Astrocyte (in vitro differentiated cells and primary cell): Measurements from ENCODE around the gene RNF167. TPM values are rescaled to one million over a fixed set of nuclear protein-coding genes. Genes with fewer than 3 reads are reported as not detected.

Experiments used
- DNase-seq: peaks from one replicate; pipeline ENCODE4 v3.0.0-alpha.2; 2010; ENCODE audit warnings: low read depth
- FAIRE-seq: peaks from 2 replicates; lab custom pipeline; 2011; peaks lifted over from hg19 to GRCh38; lab: Jason Lieb, UNC
- H2AFZ ChIP-seq: 2 replicates; pipeline ENCODE4 v1.6.0; 2012; ENCODE audit warnings: low read depth, low read length, inconsistent platforms
- H3K27ac ChIP-seq: 2 replicates; pipeline ENCODE4 v1.5.1; 2011; ENCODE audit warnings: low read depth, low read length, inconsistent platforms
- H3K27me3 ChIP-seq: 2 replicates; pipeline ENCODE4 v1.6.0; 2011; ENCODE audit warnings: low read length, inconsistent platforms; ENCODE audit not compliant: insufficient read depth
- H3K36me3 ChIP-seq: 2 replicates; pipeline ENCODE4 v1.5.1; 2011; ENCODE audit warnings: low read length, inconsistent platforms; ENCODE audit not compliant: insufficient read depth
- H3K4me1 ChIP-seq: 2 replicates; pipeline ENCODE4 v1.5.1; 2011; ENCODE audit warnings: low read length, inconsistent platforms; ENCODE audit not compliant: insufficient read depth
- H3K4me2 ChIP-seq: 2 replicates; pipeline ENCODE4 v1.6.0; 2012; ENCODE audit warnings: low read length, inconsistent platforms
- H3K4me3 ChIP-seq: 2 replicates; pipeline ENCODE4 v1.5.1; 2011; ENCODE audit warnings: low read depth, mild to moderate bottlenecking, low read length, inconsistent platforms; ENCODE audit not compliant: insufficient read depth
- H3K79me2 ChIP-seq: 2 replicates; pipeline ENCODE4 v1.6.0; 2012; ENCODE audit warnings: mild to moderate bottlenecking, low read length, inconsistent platforms; ENCODE audit not compliant: insufficient read depth
- H3K9ac ChIP-seq: 2 replicates; pipeline ENCODE4 v1.6.0; 2012; ENCODE audit warnings: mild to moderate bottlenecking, low read length, inconsistent platforms
- H3K9me3 ChIP-seq: 2 replicates; pipeline ENCODE4 v1.5.1; 2012; ENCODE audit warnings: low read depth, mild to moderate bottlenecking, low read length, inconsistent platforms; ENCODE audit not compliant: insufficient read depth
- H4K20me1 ChIP-seq: 2 replicates; pipeline ENCODE4 v1.6.0; 2012; ENCODE audit warnings: low read length, inconsistent platforms; ENCODE audit not compliant: insufficient read depth
- H3K27ac Mint-ChIP-seq: one replicate; pipeline ENCODE4 v1.8.0; 2021; ENCODE audit warnings: mild to moderate bottlenecking, mixed read lengths; ENCODE audit not compliant: unreplicated experiment
- H3K27me3 Mint-ChIP-seq: one replicate; pipeline ENCODE4 v1.8.0; 2021; ENCODE audit warnings: low read depth, mixed read lengths; ENCODE audit not compliant: unreplicated experiment
- H3K36me3 Mint-ChIP-seq: one replicate; pipeline ENCODE4 v1.8.0; 2021; ENCODE audit warnings: low read depth, mixed read lengths; ENCODE audit not compliant: unreplicated experiment
- H3K4me1 Mint-ChIP-seq: one replicate; pipeline ENCODE4 v1.8.0; 2021; ENCODE audit warnings: low read depth, mixed read lengths; ENCODE audit not compliant: unreplicated experiment
- H3K4me3 Mint-ChIP-seq: one replicate; pipeline ENCODE4 v1.8.0; 2021; ENCODE audit warnings: mild to moderate bottlenecking, moderate library complexity, mixed read lengths; ENCODE audit not compliant: unreplicated experiment
- H3K9me3 Mint-ChIP-seq: one replicate; pipeline ENCODE4 v1.8.0; 2021; ENCODE audit warnings: mild to moderate bottlenecking, mixed read lengths; ENCODE audit not compliant: unreplicated experiment
- CTCF ChIP-seq: IDR thresholded peaks from 2 replicates; pipeline ENCODE4 v1.5.1; 2011; ENCODE audit warnings: low read depth, mild to moderate bottlenecking, inconsistent platforms, low read length, moderate library complexity; ENCODE audit not compliant: insufficient read depth
- EZH2 ChIP-seq: IDR thresholded peaks from 2 replicates; pipeline ENCODE4 v1.6.1; 2012; ENCODE audit warnings: mild to moderate bottlenecking, low read length, inconsistent platforms; ENCODE audit not compliant: insufficient read depth
- total RNA-seq: library from RNA; stranded (reverse); gene quantifications from 2 replicates; pipeline ENCODE4 v1.2.1, GENCODE V29; 2021

The RNF167 gene
- total RNA-seq, 1 donor from 2014 or later: 89.7 TPM

- DNase-seq (no peak), FAIRE-seq (no peak)
- Histone ChIP-seq H3K4me3 (no peak overlapping the region), H3K36me3 (peaks cover 14% of the 10 kb centered on the region), H2AFZ (no peak overlapping the region), H4K20me1 (peaks cover 6% of the 10 kb centered on the region), H3K9ac (no peak overlapping the region), H3K9me3 (no peaks in the 10 kb centered on the region), H3K27me3 (no peaks in the 10 kb centered on the region), H3K4me1 (no peaks in the 10 kb centered on the region), H3K4me2 (no peak overlapping the region), H3K79me2 (no peaks in the 10 kb centered on the region), H3K27ac (no peak overlapping the region)
- Mint-ChIP-seq H3K27me3 (no peaks in the 10 kb centered on the region), H3K9me3 (no peaks in the 10 kb centered on the region), H3K27ac (peak overlapping the region; percentile 26), H3K36me3 (peaks cover 9% of the 10 kb centered on the region), H3K4me3 (no peak overlapping the region), H3K4me1 (no peaks in the 10 kb centered on the region)
- TF ChIP-seq CTCF (no peak), EZH2 (no peak)
Measured at GRCh38 chr17:4892499-4893221, 47.4 kb upstream of the RNF167 start.

- no peak overlapping the region for H3K27ac ChIP-seq
- no peak overlapping the region for H3K4me3 Mint-ChIP-seq
- H3K36me3 ChIP-seq: peaks cover 14% of the 10 kb centered on the region
- peaks cover 9% of the 10 kb centered on the region for H3K36me3 Mint-ChIP-seq
- H3K9me3 Mint-ChIP-seq: no peaks in the 10 kb centered on the region
- no peak overlapping the region for H2AFZ ChIP-seq
- H3K27ac Mint-ChIP-seq: no peak overlapping the region
- peaks cover 6% of the 10 kb centered on the region for H4K20me1 ChIP-seq
- no peaks in the 10 kb centered on the region for H3K27me3 Mint-ChIP-seq
- no peaks in the 10 kb centered on the region for H3K4me1 Mint-ChIP-seq
- H3K9me3 ChIP-seq: no peaks in the 10 kb centered on the region
- H3K4me3 ChIP-seq: no peak overlapping the region
- TF ChIP-seq EZH2: no peak
- TF ChIP-seq CTCF: no peak
- H3K4me1 ChIP-seq: no peaks in the 10 kb centered on the region
- DNase-seq (no peak), FAIRE-seq (no peak)
- H3K79me2 ChIP-seq: no peaks in the 10 kb centered on the region
- H3K4me2 ChIP-seq: no peak overlapping the region
- no peak overlapping the region for H3K9ac ChIP-seq
- H3K27me3 ChIP-seq: no peaks in the 10 kb centered on the region
Measured at GRCh38 chr17:4893272-4893671, 46.8 kb upstream of the RNF167 start.
